Liver (tissue), 9 donors: ENCODE results near the gene HTRA1. TPM values are rescaled to one million over a fixed set of nuclear protein-coding genes. Genes with fewer than 3 reads are reported as not detected.

Experiments used
- DNase-seq: peaks from one replicate; pipeline ENCODE4 v3.0.0-alpha.2; 2017; ENCODE audit warnings: low spot score
- H3K27ac ChIP-seq, 2 donors: one replicate each; pipeline ENCODE4 v1.7.0; 2013; ENCODE audit warnings: inconsistent platforms in 2 of 2, low read length in 2 of 2, control low read depth in 1 of 2, low read depth in 1 of 2, mild to moderate bottlenecking in 1 of 2
- H3K27me3 ChIP-seq, 4 donors: one replicate each; pipeline versions ENCODE4 v1.6.1 to v1.7.0; 2013; ENCODE audit warnings: low read length in 3 of 4, inconsistent platforms in 1 of 4, mild to moderate bottlenecking in 1 of 4, moderate library complexity in 1 of 4; ENCODE audit not compliant: control insufficient read depth in 4 of 4, insufficient read depth in 4 of 4
- H3K36me3 ChIP-seq, 4 donors: one replicate each; pipeline versions ENCODE4 v1.6.1 to v1.7.0; 2013; ENCODE audit warnings: low read length in 3 of 4, mild to moderate bottlenecking in 3 of 4, low read depth in 1 of 4, moderate library complexity in 1 of 4; ENCODE audit not compliant: control insufficient read depth in 4 of 4, insufficient read depth in 3 of 4
- H3K4me1 ChIP-seq, 4 donors: one replicate each; pipeline versions ENCODE4 v1.6.1 to v1.7.0; 2013; ENCODE audit warnings: low read length in 3 of 4, mild to moderate bottlenecking in 3 of 4, moderate library complexity in 1 of 4; ENCODE audit not compliant: control insufficient read depth in 4 of 4, insufficient read depth in 4 of 4
- H3K4me3 ChIP-seq, 3 donors: one replicate each; pipeline versions ENCODE4 v1.6.1 to v1.7.0; 2013; ENCODE audit warnings: low read length in 3 of 3, control low read depth in 1 of 3, low read depth in 1 of 3, mild to moderate bottlenecking in 1 of 3
- H3K9ac ChIP-seq, 2 donors: one replicate each; pipeline ENCODE4 v1.7.0; 2013; ENCODE audit warnings: low read length in 2 of 2, mild to moderate bottlenecking in 2 of 2, moderate library complexity in 2 of 2, control low read depth in 1 of 2, low read depth in 1 of 2
- H3K9me3 ChIP-seq, 4 donors: one replicate each; pipeline versions ENCODE4 v1.6.1 to v1.7.0; 2013; ENCODE audit warnings: low read length in 3 of 4; ENCODE audit not compliant: control insufficient read depth in 4 of 4
- EGR1 ChIP-seq, 2 donors: IDR thresholded peaks; 2 replicates each; pipeline ENCODE4 v1.6.1; 2016 to 2018; ENCODE audit warnings: antibody characterized with exemption in 2 of 2, low read depth in 2 of 2
- FOXA1 ChIP-seq: IDR thresholded peaks from 2 replicates; pipeline ENCODE4 v1.6.1; 2016; ENCODE audit warnings: antibody characterized with exemption
- FOXA2 ChIP-seq: IDR thresholded peaks from 2 replicates; pipeline ENCODE4 v1.6.1; 2016; ENCODE audit warnings: antibody characterized with exemption
- GABPA ChIP-seq, 2 donors: IDR thresholded peaks in 1 of 2; conservative IDR thresholded peaks in 1 of 2; 2 replicates each; pipeline ENCODE4 v1.6.1; 2016; ENCODE audit warnings: antibody characterized with exemption in 2 of 2, mild to moderate bottlenecking in 1 of 2, moderate library complexity in 1 of 2
- HNF4A ChIP-seq, 2 donors: conservative IDR thresholded peaks; 2 replicates each; pipeline ENCODE4 v1.6.1; 2016; ENCODE audit warnings: antibody characterized with exemption in 2 of 2, mild to moderate bottlenecking in 2 of 2
- HNF4G ChIP-seq: IDR thresholded peaks from 2 replicates; pipeline ENCODE4 v1.6.1; 2016; ENCODE audit warnings: antibody characterized with exemption
- JUND ChIP-seq, 2 donors: IDR thresholded peaks; 2 replicates each; pipeline ENCODE4 v1.6.1; 2016; ENCODE audit warnings: antibody characterized with exemption in 2 of 2
- NR2F2 ChIP-seq: IDR thresholded peaks from 2 replicates; pipeline ENCODE4 v1.6.1; 2016; ENCODE audit warnings: antibody characterized with exemption
- RAD21 ChIP-seq, 2 donors: IDR thresholded peaks; 2 replicates each; pipeline ENCODE4 v1.6.1; 2016; ENCODE audit warnings: antibody characterized with exemption in 2 of 2, mild to moderate bottlenecking in 2 of 2
- RXRA ChIP-seq, 2 donors: IDR thresholded peaks; 2 replicates each; pipeline ENCODE4 v1.6.1; 2017 to 2018; ENCODE audit warnings: antibody characterized with exemption in 2 of 2, mild to moderate bottlenecking in 1 of 2
- SP1 ChIP-seq: IDR thresholded peaks from 2 replicates; pipeline ENCODE4 v1.6.1; 2018; ENCODE audit warnings: antibody characterized with exemption, mild to moderate bottlenecking
- YY1 ChIP-seq: IDR thresholded peaks from 2 replicates; pipeline ENCODE4 v1.6.1; 2016; ENCODE audit warnings: antibody characterized with exemption, mild to moderate bottlenecking
- WGBS: extraction: QIAGEN DNeasy Blood & Tissue Kit; methylation state at CpG from one replicate; pipeline ENCODE4 v1.1.7; 2013; 5-methylcytosine and 5-hydroxymethylcytosine counted together
- polyA plus RNA-seq, 2 donors: library from polyadenylated mRNA; stranded (reverse) in 1 of 2; unstranded in 1 of 2; fragments of 200-250 nt in 1 of 2; fragments of >200 nt in 1 of 2; fragmentation: Nextera tagmentation in 1 of 2; extraction: Ambion mirVana in 1 of 2; gene quantifications; one replicate each; pipeline versions ENCODE4 v1.2.1 to v1.2.3, GENCODE V29; 2013 to 2015
- total RNA-seq, 2 donors: library from RNA; depleted of rRNA; stranded (reverse); fragments of >200 nt; gene quantifications; one replicate each; pipeline ENCODE4 v1.2.3, GENCODE V29; 2014
- TF ChIP-seq, protein P1 (sequence below): IDR thresholded peaks from 2 replicates; pipeline ENCODE4 v1.6.1; 2016; ENCODE audit warnings: antibody characterized with exemption
- TF ChIP-seq, protein P2 (sequence below): fragments of 150-350 bp; IDR thresholded peaks from 2 replicates; pipeline ENCODE4 v1.5.1; 2017; ENCODE audit warnings: improper control_type of control experiment, low read depth, low read length; ENCODE audit not compliant: missing input control
- TF ChIP-seq, protein P3 (sequence below): IDR thresholded peaks from 2 replicates; pipeline ENCODE4 v1.6.1; 2016; ENCODE audit warnings: antibody characterized with exemption
- TF ChIP-seq, protein P4 (sequence below): IDR thresholded peaks from 2 replicates; pipeline ENCODE4 v1.6.1; 2016; ENCODE audit warnings: antibody characterized with exemption
- TF ChIP-seq, protein P5 (sequence below): IDR thresholded peaks from 2 replicates; pipeline ENCODE4 v1.6.1; 2016; ENCODE audit warnings: antibody characterized with exemption, mild to moderate bottlenecking
- donor health status: healthy.
- donor health status: healthy.
- donor health status: healthy.
- donor health status: healthy.
- donor health status: healthy.

The HTRA1 gene
- total and polyA plus RNA-seq, 4 donors = 4.3 to 289 (median 72.1) TPM

DNA sequence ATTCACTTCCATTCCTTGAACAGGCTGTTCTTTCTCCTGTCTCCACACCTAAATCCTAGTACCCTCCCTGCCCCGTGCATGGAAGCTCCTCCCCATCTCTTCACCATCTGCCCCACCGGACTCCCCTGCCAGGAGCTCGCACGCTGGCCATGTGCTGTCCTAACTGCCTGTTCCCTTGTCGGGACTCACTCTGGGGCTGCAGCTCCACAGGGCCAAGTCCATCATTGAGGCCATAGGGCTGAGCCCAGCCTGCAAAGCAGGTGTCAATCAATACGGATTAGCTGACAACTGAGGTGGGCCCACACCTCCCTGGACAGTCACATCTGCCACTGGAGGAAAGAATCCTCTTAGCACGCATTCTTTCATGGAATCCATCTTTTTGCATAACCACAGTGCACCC is 57.8 kb downstream of the HTRA1 start:
- TF ChIP-seq FOXA2 (no peak), SP1 (no peak), YY1 (no peak), JUND (IDR thresholded peaks at IDR 0.05) (no peak), HNF4A (conservative IDR thresholded peaks at IDR 0.05) (no peak), GABPA (IDR thresholded peaks at IDR 0.05 in 1 of 2, conservative IDR thresholded peaks at IDR 0.05 in 1 of 2) (no peak), FOXA1 (no peak), RXRA (IDR thresholded peaks at IDR 0.05) (no peak), HNF4G (no peak), RAD21 (IDR thresholded peaks at IDR 0.05) (no peak), NR2F2 (no peak), EGR1 (IDR thresholded peaks at IDR 0.05; ENCODE audit: low read depth in 2 of 2) (no peak)
- TF ChIP-seq, protein P1, sequence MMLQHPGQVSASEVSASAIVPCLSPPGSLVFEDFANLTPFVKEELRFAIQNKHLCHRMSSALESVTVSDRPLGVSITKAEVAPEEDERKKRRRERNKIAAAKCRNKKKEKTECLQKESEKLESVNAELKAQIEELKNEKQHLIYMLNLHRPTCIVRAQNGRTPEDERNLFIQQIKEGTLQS = no peak
- TF ChIP-seq, protein P2, sequence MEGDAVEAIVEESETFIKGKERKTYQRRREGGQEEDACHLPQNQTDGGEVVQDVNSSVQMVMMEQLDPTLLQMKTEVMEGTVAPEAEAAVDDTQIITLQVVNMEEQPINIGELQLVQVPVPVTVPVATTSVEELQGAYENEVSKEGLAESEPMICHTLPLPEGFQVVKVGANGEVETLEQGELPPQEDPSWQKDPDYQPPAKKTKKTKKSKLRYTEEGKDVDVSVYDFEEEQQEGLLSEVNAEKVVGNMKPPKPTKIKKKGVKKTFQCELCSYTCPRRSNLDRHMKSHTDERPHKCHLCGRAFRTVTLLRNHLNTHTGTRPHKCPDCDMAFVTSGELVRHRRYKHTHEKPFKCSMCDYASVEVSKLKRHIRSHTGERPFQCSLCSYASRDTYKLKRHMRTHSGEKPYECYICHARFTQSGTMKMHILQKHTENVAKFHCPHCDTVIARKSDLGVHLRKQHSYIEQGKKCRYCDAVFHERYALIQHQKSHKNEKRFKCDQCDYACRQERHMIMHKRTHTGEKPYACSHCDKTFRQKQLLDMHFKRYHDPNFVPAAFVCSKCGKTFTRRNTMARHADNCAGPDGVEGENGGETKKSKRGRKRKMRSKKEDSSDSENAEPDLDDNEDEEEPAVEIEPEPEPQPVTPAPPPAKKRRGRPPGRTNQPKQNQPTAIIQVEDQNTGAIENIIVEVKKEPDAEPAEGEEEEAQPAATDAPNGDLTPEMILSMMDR = no peak
- TF ChIP-seq, protein P3, sequence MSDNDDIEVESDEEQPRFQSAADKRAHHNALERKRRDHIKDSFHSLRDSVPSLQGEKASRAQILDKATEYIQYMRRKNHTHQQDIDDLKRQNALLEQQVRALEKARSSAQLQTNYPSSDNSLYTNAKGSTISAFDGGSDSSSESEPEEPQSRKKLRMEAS = no peak
- TF ChIP-seq, protein P4, sequence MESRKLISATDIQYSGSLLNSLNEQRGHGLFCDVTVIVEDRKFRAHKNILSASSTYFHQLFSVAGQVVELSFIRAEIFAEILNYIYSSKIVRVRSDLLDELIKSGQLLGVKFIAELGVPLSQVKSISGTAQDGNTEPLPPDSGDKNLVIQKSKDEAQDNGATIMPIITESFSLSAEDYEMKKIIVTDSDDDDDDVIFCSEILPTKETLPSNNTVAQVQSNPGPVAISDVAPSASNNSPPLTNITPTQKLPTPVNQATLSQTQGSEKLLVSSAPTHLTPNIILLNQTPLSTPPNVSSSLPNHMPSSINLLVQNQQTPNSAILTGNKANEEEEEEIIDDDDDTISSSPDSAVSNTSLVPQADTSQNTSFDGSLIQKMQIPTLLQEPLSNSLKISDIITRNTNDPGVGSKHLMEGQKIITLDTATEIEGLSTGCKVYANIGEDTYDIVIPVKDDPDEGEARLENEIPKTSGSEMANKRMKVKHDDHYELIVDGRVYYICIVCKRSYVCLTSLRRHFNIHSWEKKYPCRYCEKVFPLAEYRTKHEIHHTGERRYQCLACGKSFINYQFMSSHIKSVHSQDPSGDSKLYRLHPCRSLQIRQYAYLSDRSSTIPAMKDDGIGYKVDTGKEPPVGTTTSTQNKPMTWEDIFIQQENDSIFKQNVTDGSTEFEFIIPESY = no peak
- no peak overlapping the region for H3K4me3 ChIP-seq
- WGBS = 74% methylated on average over 7 of the region's 7 CpGs
- no peaks in the 10 kb centered on the region for H3K27me3 ChIP-seq
- H3K4me1 ChIP-seq = no peaks in the 10 kb centered on the region
- H3K9me3 ChIP-seq = no peaks in the 10 kb centered on the region
- no peak for DNase-seq
- H3K27ac ChIP-seq = no peak overlapping the region
- peaks cover 0 to 16% (median 7%) of the 10 kb centered on the region in 4 donors for H3K36me3 ChIP-seq
- H3K9ac ChIP-seq = no peak overlapping the region

DNA sequence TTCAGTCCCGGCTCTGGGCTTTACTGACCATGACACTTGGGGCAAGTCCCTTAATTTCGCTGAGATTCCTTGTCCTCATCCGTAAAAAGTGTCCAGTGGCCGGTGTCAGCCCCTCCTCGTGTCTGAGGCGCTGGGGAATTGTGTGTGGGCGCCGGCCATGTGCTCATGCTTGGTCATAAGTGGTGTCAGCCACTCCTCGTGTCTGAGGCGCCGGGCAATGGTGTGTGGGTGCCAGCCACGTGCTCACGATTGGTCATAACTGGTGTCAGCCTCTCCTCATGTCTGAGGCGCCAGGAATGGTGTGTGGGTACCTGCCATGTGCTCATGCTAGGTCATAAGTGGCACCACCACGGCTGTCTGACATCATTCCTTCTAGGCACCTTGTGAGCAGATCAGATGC is 58.5 kb downstream of the HTRA1 start:
- WGBS = 94% methylated on average over 15 of the region's 15 CpGs
- DNase-seq = no peak
- TF ChIP-seq, protein P5, sequence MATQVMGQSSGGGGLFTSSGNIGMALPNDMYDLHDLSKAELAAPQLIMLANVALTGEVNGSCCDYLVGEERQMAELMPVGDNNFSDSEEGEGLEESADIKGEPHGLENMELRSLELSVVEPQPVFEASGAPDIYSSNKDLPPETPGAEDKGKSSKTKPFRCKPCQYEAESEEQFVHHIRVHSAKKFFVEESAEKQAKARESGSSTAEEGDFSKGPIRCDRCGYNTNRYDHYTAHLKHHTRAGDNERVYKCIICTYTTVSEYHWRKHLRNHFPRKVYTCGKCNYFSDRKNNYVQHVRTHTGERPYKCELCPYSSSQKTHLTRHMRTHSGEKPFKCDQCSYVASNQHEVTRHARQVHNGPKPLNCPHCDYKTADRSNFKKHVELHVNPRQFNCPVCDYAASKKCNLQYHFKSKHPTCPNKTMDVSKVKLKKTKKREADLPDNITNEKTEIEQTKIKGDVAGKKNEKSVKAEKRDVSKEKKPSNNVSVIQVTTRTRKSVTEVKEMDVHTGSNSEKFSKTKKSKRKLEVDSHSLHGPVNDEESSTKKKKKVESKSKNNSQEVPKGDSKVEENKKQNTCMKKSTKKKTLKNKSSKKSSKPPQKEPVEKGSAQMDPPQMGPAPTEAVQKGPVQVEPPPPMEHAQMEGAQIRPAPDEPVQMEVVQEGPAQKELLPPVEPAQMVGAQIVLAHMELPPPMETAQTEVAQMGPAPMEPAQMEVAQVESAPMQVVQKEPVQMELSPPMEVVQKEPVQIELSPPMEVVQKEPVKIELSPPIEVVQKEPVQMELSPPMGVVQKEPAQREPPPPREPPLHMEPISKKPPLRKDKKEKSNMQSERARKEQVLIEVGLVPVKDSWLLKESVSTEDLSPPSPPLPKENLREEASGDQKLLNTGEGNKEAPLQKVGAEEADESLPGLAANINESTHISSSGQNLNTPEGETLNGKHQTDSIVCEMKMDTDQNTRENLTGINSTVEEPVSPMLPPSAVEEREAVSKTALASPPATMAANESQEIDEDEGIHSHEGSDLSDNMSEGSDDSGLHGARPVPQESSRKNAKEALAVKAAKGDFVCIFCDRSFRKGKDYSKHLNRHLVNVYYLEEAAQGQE = no peak
- TF ChIP-seq, protein P3 = no peak
- TF ChIP-seq RXRA (IDR thresholded peaks at IDR 0.05) (no peak), EGR1 (IDR thresholded peaks at IDR 0.05; ENCODE audit: low read depth in 2 of 2) (no peak), NR2F2 (no peak), HNF4G (no peak), HNF4A (conservative IDR thresholded peaks at IDR 0.05) (no peak)
- TF ChIP-seq, protein P2 = no peak
- TF ChIP-seq, protein P1 = no peak
- Histone ChIP-seq H3K9ac (no peak overlapping the region), H3K27me3 (no peaks in the 10 kb centered on the region), H3K4me1 (no peaks in the 10 kb centered on the region), H3K27ac (no peak overlapping the region), H3K9me3 (no peaks in the 10 kb centered on the region), H3K4me3 (no peak overlapping the region), H3K36me3 (peaks cover 0 to 10% (median 3%) of the 10 kb centered on the region in 4 donors)
